GM21717 (cell line): Measurements from ENCODE around the gene MAP3K8.
"Not testable (repeated sequence)": the region's sequence is repeated elsewhere in the genome, so short reads cannot be mapped to it uniquely, and the experiment has no call there.

ENCODE experiments used
- ATAC-seq: cut with Tn5 transposase; IDR thresholded peaks from one replicate; pipeline ENCODE4 v1.9.1; 2021; ENCODE audit warnings: mild to moderate bottlenecking, moderate library complexity; ENCODE audit not compliant: unreplicated experiment

The MAP3K8 gene

DNA sequence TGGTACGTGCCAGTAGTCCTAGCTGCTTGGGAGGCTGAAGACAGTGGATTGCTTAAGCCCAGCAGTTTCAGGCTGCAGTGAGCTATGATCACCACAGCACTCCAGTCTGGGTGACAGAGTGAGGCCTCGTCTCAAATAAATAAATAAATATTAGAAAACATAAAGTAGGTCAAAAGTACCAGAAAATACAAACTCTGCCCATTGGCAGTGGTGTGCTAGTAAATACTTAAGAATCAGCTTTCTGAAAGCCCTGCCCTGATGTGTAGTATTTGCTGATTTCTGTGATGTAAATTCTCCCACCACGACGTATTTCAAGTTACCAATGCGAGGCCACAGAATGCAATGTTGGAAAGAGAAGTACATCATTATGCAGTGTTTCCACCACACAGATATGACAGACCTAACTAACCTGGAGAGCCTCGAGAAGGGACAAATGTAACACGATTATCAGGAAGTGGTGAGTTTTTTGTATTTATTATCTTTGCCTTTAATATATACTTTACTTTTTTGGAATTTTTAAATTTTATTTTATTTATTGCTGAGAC is 11.8 kb upstream of the MAP3K8 start:
- no peak for ATAC-seq

DNA sequence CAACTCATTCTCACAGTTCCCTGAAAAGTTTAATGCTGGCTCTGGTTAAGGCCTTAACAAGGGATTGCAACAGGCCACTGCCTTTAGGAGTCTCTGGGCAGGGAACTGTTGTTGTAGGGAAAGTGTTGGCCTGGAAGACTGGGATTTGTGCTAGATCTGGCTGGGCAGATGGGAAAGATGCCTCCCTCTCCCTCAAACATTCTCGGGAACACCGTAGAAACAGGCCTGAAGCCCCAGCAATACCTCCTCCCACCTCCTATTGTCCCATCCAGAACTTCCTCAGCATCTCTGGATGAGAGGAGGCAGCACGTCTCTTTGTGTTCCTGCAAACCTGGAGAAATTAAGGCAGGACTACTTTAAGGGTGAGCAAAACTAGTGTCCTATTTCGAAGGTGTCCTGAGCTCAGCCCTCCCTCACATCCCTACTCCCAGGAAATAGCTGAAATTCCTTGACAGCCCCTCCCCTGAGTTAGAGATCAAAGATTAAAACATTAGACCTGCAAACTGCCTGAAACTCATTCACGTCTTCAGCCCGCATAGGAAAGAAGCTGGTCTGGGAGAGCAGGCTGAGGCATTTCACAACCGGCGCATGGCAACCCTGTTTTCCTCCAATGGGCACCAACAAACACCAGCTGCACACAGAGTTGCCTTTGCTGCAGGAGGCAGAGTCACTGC is 10.9 kb upstream of the MAP3K8 start:
- no peak for ATAC-seq

DNA sequence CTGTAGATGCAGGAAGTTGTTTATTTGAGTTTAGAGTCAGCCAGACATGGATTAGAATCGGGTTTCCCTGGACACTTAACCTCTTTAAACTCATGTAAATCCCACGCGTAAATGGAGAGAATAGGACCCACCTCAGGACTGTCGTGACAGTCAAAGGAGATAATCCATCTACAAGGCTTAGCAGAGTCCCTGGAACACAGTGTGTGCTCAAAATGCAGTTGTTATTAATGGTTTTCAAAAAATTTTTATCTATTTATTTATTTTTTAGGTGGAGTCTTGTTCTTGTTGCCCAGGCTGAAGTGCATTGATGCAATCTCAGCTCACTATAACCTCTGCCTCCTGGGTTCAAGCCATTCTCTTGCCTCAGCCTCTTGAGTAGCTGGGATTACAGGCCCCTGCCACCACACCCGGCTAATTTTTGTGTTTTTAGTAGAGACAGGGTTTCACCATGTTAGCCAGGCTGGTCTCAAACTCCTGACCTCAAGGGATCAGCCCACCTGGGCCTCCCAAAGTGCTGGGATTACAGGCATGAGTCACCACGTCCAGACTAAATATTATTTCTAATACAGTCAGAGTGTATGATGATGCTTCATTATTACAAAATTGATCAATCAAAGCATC is 10.2 kb upstream of the MAP3K8 start:
- ATAC-seq = not testable (repeated sequence)

DNA sequence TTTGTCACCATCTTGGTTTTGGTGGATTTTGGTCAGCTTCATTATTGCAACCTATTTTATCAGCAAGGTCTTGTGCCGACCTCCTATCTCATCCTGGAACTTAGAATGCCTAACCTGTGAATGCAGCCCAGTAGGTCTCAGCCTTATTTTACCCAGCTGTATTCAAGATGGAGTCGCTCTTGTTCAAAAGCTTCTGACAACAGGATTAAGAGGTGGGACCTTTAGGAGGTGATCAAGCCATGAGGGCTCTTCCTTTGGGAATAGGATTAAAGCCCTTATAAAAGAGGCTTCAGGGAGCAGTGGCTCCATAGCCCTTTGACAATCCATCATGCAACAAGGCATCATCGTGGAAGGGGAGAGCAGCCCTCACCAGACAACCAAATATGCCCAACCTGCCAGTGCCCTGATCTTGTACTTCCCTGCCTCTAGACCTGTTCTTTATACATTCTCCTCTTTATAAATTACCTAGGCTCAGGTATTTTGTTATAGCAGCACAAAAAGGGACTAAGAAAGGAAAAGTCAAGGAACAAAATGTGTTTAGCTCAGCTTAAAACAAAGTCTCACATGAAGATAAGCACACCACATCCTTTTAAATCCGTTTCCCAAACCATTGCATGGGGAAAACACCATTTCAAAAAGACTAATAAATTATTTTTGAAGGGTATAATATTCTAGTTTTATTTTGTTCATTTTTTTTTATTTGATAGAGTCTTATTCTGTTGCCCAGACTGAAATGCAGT is 8.5 kb upstream of the MAP3K8 start:
- no peak for ATAC-seq

DNA sequence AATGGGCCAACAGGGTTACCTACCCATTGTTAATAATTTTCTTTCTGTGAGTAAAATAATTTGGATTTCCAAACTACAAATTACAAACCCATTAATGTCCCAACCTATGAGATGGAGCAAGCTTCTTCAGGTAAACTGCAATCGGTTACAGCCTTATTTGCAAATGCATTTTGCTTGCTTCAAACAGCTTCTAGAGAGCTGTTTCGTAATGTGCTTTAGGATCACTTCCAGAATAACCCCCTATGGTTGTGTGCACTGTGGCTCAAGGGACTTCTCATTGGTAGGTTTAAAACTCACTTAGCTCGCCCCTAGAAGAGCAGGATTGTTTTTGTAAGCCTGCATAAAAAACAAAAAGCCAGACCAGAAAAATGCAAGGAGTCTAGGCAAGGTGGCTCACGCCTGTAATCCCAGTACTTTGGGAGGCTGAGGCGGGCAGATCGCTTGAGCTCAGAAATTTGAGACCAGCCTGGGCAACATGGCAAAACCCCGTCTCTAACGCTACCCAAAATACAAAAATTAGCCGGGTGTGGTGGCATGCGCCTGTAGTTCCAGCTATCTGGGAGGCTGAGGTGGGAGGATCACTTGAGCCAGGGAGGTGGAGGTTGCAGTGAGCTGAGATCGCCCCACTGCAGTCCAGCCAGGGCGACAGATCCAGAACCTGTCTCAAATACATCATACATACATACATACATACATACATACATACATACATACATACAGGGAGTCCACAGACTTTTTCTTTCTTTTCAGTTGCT is 3.3 kb upstream of the MAP3K8 start:
- ATAC-seq = no peak

DNA sequence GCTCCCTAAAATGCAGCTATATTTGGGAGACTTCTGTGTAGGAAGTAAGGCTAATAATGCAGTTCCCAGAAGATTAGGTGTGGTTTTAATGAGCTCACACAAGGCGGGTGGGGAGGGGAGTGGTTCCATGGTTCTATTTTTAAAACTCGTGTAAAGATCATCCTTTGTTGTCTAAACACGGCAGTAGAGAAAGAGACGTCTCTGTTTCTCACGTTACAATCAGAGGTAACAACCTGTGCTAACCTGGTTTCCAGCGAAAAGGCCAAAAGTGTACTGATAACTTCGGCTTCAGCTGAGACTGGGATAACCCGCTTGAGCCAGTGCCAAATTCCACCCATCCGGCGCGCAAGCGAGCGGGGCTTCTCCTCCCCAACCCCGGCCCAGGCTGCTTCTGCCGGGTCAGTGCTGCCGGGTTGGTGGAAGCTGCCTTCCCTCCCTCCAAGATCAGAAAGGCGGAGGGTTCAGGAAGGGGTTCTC is 2.5 kb upstream of the MAP3K8 start:
- ATAC-seq = no peak

DNA sequence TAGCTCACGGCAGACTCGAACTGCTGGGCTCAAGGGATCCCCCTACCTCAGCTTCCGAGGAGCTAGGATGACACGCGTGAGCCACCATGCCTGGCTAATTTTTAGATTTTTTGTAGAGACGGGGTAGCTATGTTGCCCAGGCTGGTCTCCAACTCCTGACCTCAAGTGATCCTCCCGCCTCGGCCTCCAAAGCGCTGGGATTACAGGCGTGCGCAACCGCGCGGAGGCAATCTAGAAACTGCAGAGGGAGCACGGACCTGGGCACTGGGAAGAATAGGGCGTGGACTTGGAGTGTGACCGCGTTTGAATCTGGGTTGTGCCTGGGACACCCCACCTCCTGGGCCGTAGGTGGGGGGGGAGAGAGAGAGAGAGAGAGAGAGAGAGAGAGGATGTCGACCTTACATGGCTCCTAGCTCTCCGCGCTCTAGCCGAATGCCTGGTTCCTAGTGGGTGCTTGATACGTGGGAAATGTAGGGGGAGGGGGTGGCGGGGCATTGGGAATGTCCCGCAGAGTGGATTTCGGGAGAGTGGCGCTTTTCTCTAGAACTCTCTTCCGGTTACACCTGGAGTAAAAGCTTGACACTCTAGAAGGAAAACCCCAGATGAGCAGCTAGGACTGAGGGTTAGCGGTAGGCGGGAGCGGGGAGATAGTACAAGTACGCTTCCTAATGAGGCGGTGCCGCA is 1.2 kb upstream of the MAP3K8 start:
- ATAC-seq = peak; percentile 12

DNA sequence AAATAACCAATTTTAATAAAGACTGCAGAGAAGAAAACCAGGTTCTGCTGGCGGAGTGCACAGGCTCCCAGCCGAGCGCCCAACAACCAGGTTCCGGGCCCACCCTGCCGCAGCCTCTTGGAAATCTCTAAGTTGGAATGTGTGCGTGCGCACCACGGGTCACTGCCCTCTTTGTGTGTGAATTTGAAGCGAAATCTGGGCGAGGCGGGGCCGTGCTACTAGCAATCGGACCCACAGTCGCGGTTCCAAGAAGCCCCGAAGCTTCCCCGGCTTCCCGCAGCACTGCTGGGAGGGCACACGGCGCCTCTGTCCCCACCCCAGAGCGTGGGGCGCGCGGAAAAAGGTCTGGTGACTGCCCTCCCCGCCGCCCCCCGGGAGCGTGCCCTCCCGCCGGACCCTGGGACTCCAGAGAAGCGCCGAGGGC is 666 bp upstream of the MAP3K8 start:
- peak; percentile 25 for ATAC-seq

DNA sequence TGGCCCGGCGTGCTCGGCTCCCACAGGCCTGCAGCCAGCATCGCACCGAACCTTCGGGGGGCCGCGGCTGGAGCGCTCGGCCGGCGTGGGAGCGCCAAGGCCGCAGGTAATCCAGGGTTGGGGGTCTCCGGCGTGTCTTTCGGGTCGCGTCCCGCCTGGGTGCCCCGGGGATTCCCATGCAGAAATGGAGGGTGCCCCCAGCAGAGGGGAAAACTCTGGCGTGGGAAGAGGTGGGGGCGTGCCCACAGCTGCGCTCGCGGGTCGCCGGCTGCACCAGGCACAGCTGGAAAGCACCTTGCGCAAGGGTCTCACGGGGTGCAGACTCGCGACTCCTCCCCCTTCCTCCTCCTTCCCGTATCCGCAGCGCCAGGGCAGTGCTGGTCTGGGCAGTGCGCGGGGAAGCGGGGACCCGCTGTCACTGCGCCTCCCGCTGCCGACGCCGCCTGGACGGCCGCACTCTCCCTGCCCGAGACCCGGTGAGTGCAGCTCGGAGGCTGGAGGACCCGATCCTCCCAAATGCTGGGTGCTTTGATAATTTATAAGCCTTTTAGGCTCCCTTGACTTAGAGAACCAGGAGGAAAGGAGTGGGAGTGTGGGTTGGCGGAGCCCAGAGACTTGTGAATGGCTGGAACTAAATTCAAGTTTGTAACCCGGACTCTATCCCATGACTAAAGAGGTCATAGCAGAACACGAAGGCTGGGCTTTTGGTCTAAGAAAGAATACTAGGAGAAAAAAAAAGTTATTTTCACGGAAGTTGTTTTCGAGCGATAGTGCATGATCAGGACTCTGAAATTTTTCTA is 489 bp downstream of the MAP3K8 start:
- ATAC-seq = peak; percentile 52

DNA sequence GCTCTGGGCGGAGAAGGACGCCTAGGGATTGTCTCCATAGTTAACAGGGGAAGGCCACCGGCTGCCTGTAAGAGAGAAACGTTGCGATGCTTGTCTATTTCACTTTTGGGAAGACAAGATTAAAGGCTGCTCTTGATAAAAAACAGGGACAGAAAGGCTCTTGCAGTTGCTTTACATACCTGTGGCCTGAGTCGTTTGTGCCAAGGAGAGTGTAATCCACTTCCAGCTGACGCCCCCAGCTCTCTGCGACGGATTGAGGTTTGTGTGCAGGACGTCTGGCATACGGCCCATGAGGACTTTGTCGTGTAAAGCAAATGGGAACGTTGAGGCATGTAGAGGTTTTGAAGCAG is 1.1 kb downstream of the MAP3K8 start:
- ATAC-seq = no peak

DNA sequence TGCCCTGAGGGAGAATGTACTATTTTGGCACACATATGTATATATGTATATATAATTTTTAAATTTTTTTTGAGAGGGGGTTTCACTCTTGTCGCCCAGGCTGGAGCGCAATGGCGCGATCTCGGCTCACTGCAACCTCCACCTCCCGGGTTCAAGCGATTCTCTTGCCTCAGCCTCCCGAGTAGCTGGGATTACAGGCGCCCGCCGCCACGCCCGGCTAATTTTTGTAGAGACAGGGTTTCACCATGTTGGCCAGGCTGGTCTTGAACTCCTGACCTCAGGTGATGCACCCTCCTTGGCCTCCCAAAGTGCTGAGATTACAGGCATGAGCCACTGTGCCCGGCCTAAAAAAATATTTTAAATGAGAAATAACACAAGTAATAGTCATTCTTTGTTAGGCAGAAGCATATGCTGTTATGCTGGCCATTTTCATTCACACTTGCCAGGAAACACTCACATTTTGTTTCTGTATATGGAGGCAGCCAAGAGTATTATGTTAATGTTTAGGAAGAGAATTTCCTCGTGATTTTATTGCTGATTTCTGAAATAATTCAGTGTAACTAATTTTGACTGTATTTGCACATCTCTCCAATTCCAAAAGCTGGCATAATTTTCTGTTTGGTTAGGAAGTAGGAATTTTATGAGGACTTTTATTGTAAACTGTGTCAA is 1.6 kb downstream of the MAP3K8 start:
- not testable (repeated sequence) for ATAC-seq

DNA sequence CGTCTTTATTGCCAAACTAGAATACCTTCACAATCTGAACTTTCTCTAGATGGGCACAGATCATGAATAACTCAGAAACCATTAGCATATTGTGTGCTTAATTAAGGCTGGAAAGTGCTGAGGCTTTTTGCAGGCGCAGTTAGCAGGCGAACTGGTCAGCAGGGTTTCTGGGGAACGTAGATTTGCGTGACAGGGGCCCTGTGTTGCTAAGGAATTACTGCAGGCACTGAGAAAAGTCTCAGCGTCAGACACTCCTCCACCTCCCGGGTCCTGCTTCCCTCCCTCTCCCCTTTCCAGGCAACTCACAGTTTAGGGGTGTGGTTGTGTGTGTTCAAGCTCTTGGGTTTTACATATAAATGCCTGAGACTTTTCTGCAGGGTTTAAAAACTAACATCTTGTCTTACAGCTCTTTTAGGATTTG is 2.2 kb downstream of the MAP3K8 start:
- no peak for ATAC-seq

DNA sequence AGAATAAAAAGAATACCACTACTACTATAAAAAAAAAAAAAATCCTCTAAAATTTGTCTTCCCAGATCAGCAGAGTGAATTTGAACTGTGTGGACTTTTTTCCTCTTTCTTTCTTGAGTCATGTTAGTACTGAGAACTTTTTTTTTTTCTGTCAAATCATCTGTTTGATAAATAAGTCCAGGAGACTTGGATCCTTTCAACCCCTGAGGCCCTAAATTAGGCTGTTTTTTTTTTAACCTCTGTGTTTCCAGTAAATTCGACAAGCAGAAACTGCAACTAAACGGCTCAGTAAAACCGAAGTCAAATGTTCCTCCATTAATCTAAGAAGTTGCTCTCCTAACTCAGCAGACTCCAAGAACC is 2.7 kb downstream of the MAP3K8 start:
- ATAC-seq = no peak

DNA sequence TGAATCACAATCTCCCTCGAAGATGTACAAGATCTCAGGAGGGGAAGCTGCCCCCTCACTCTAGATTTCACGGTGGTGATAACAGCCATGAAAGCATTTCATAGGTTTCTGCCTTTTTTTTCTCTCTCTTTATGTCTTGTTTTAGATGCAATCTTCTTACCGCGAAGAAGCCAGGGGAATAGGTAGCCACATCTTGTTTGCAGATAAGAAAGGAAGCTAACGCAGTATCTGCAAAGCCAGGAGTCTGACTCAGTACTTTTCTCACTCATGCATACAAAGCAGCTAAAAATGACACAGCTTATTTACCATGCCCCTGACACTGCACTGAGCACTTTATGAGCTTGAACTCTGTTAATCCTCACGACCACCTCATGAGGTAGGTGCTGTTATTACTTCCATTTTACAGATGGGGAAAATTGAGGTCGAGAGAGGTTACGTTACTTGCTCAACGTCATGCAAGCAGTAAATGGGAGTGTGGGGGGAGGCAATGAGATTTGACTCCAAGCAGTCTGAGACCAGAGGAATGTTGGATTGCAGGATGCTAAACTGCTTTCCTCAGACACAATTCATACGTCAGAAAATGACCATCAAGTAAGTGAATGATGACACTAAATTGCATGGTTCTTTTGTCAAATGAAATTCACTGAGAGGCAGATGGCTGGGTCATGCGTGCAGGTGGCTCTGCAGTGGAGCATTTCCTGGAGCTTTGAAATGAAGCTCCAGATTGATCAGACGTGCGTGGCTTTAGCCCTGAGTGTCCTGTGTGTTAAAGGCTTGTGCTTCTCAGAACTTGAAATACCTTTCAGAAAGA is 3.3 kb downstream of the MAP3K8 start:
- no peak for ATAC-seq

DNA sequence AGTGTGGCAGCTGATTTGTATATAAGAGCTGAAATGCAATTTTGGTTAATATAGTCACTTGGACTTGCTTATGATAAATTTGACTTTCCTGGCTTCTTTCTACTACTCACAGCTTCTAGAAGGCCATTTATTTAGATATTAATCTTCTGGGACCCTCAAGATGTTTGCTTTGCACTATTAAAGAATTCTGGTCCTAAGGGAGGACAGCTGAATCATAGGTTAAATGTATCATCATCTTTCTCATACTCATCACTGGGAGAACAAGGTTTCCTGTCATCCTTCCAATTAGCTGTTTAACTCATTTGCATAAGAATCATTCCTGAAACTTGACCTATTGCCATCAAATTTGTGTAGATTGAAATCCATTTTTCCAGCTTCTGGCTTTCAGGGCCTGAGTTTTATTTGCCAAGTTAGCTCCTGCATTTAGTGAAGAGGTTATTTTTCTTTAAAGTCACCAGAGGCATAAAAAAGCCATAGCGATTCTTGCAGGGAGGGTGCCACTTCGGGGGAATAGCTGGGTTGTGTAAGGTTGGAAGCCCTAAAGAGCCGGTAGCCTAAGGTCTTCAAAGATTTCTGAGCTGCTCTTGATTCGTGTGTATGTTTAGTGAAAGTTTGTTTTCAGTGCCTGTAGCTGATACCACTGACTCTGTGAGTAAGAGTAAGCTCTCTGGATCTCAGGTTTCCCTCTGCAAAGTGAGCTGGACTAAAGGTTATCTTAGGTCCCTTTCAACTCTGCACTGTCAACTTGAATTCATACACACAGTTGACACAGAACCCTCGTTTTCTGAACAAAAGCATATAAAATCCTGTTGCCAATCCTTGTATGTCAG is 4.3 kb downstream of the MAP3K8 start:
- no peak for ATAC-seq

DNA sequence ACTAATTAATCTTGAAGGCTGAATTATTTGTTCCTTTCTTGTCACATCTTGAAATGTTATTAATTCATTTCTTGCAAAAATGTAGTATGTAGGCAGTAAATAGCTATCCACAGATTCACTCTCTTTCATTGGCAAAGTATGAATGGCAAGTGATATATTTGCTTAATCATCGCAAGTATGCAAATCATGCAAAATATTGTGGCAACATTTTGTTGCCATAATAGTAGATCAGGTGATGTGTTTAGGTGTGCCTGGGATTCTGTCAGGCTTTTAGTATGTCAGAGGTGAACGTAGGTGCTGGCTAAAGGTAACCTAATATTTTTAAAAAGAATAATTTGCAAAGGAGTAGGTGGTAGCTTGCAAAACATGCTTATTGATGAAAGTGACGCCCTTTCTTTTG is 5.9 kb downstream of the MAP3K8 start:
- ATAC-seq = no peak

DNA sequence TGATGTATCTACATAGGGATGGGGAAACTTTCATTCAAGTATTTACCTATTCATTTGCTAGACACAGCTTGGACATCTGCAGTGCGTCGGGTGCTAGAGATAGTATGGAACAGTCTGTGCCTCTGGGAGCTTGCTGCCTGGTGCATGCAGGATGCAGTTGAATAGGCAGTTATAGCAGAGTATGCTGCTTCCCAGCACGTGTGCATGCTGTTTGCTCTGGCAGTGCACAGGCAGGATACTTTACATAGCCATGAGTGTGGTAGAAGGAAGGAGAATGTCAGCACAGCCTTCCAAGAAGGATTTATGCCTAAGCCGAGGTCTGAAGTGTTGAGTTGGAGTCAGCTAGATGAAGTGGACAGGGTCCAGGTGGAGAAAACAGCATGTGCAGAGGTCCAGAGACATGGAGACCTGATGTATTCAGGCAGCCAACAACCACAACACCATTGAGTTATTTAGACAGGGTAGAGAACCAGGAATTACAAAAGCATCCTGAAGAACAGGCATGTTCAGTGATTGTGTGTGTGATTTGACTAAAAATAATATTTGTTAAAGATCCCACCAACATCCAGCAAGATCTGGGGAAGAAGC is 8.1 kb downstream of the MAP3K8 start:
- no peak for ATAC-seq
